Measurements from ENCODE around the gene CXCL13. TPM values are rescaled to one million over a fixed set of nuclear protein-coding genes. Genes with fewer than 3 reads are reported as not detected.
A peak's percentile ranks its signal among the peaks of the same experiment; 100 is the strongest.
"Not testable (repeated sequence)": the region's sequence is repeated elsewhere in the genome, so short reads cannot be mapped to it uniquely, and the experiment has no call there.

Gene CXCL13
- polyA plus RNA-seq, 6 donors from 2014 or later: not detected

DNA sequence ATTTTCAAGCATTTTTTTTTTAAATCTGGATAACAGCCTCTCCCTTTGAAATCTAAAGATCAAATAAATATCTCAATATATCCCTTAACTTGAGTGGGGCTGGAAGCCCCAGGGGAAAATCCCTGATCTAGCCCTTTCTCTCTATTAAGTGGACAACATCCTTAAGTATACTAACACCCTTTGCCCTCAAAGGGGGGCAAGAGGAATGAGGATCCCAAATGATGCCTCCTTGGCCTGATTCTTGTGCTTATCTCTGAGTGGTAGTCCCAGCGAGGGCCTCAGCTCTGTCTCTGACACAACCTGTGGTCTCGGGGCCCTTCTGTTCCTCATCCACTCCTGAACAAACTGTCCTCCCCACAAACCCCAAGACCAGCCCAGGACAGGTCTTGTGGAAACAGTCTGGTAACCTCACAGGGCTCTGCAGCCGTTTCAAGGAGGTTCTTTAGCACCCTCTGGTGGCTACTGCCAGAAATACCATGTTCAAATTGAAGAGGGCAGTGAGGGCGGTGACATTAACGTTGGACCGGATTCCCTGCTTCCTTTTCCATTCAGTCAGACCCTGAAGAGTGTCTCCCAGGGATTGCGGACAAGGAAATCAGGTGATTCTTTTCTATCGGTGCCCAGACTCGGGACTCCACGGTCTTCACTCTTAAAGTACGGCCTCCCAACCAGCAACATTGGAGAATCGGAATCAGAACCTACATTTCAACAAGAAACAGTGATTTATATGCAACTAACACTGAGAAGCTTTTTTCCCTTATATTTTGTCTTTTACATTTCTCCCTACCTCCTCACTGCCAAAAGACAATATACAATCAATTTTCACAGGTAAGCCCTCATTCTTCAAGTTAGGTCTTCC, 13.0 kb downstream of the CXCL13 start:
- H3K4me1 Mint-ChIP-seq: peaks cover 5 to 8% (median 8%) of the 10 kb centered on the region in 3 donors
- H3K4me3 Mint-ChIP-seq: peak overlapping the region in 1 of 8 donors; percentile 17
- DNase-seq (peak; percentile 35), ATAC-seq (ENCODE audit: low read depth in 2 of 2) (peak; percentile 53 to 63)
- no peak overlapping the region for H3K27ac Mint-ChIP-seq
- peaks cover 5 to 14% (median 12%) of the 10 kb centered on the region in 3 donors for H3K27me3 Mint-ChIP-seq
- H3K36me3 Mint-ChIP-seq: no peaks in the 10 kb centered on the region
- H3K9me3 Mint-ChIP-seq: no peaks in the 10 kb centered on the region

DNA sequence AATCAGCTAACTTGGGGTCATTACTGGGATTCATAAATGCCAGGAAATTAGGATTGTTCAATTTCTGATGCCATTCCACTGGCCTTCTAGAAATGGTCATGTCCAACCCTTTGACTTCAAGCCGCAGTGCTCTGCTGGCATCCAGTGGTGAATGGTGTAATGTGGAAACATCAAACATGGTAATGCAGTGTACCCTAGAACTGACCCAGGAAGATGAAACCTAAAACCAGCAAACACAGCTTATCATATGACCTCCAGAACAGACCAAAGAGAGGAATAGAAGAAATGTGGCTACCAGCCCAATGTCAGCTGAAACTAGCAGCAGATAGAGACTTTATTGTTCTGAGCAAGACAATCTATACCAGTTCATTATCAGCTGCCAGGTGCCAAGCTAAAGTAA, 13.8 kb downstream of the CXCL13 start:
- DNase-seq (no peak), ATAC-seq (ENCODE audit: low read depth in 2 of 2) (no peak)
- Mint-ChIP-seq H3K36me3 (no peaks in the 10 kb centered on the region), H3K4me3 (no peak overlapping the region), H3K4me1 (peaks cover 5 to 8% (median 8%) of the 10 kb centered on the region in 3 donors), H3K27me3 (peaks cover 5 to 14% (median 12%) of the 10 kb centered on the region in 3 donors), H3K9me3 (no peaks in the 10 kb centered on the region), H3K27ac (no peak overlapping the region)

DNA sequence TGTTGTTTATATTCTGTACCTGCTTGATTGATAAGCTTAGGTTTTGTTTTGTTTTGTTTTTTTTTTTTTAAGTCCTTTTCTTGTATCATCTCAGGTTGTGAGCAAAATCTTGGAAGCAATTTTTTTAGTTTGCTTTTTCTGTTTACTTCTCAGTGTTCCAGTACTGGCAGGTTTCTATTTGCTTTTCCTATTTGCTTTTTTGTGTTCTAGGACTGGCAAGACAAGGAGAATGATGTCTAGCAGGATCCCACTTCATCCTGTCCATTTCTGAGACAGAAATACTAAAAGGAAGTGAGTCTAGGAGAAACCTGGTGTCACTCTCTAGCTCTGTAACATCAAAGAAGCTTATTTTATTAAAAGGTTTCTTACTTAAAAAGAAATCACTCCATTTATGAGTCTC, 15.6 kb downstream of the CXCL13 start:
- Mint-ChIP-seq H3K27me3 (peaks cover 5 to 14% (median 12%) of the 10 kb centered on the region in 3 donors), H3K27ac (no peak overlapping the region), H3K36me3 (no peaks in the 10 kb centered on the region), H3K4me3 (no peak overlapping the region), H3K4me1 (peaks cover 5 to 8% (median 8%) of the 10 kb centered on the region in 3 donors), H3K9me3 (no peaks in the 10 kb centered on the region)
- ATAC-seq (ENCODE audit: low read depth in 2 of 2): no peak
- no peak for DNase-seq

DNA sequence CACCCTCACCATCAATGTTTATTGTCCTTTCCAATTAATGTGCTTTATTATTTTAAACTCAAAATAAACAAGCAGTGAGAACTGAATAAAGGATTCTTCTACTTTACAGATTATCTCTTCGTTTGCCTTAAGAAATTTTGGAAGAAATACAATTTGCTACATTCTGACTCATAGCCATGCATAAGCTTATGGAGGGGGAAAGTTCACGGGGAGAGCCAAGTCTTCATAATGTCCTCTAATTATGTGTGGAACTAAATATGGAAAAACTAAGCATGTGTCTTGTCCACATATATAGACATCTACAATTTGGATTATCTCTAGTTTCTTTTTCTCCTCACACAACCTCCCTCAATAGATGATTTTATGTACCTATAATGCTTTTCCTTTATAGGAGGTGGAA, 17.5 kb downstream of the CXCL13 start:
- H3K4me1 Mint-ChIP-seq: peaks cover 5 to 8% (median 8%) of the 10 kb centered on the region in 3 donors
- DNase-seq (no peak), ATAC-seq (ENCODE audit: low read depth in 2 of 2) (no peak)
- H3K27me3 Mint-ChIP-seq: peaks cover 5 to 14% (median 12%) of the 10 kb centered on the region in 3 donors
- no peak overlapping the region for H3K4me3 Mint-ChIP-seq
- H3K27ac Mint-ChIP-seq: peak overlapping the region in 1 of 6 donors; percentile 62
- no peaks in the 10 kb centered on the region for H3K36me3 Mint-ChIP-seq
- H3K9me3 Mint-ChIP-seq: no peaks in the 10 kb centered on the region

DNA sequence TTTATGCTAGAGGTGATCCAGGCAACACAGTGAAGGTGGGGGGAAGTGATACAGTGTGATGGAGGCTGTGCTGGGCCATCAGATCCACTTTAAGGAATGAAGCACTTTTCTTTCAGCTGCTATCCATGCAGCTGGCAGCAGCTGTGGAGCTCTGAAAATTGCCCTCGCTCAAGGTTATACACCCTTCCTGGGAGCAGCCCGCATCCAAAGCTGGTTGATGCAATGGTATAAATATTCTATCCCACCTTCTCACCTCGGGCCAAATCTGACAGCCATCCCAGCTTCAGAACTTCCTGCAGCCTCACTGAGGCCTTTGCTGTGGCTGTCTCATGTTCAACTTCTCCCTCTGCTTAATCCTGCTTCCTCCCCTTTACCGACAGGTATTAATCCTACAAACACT, 18.6 kb downstream of the CXCL13 start:
- H3K4me1 Mint-ChIP-seq: peaks cover 0 to 5% (median 0%) of the 10 kb centered on the region in 3 donors
- no peak overlapping the region for H3K4me3 Mint-ChIP-seq
- no peaks in the 10 kb centered on the region for H3K36me3 Mint-ChIP-seq
- H3K9me3 Mint-ChIP-seq: no peaks in the 10 kb centered on the region
- DNase-seq (no peak), ATAC-seq (ENCODE audit: low read depth in 2 of 2) (no peak)
- no peak overlapping the region for H3K27ac Mint-ChIP-seq
- H3K27me3 Mint-ChIP-seq: peaks cover 0 to 7% (median 2%) of the 10 kb centered on the region in 3 donors

DNA sequence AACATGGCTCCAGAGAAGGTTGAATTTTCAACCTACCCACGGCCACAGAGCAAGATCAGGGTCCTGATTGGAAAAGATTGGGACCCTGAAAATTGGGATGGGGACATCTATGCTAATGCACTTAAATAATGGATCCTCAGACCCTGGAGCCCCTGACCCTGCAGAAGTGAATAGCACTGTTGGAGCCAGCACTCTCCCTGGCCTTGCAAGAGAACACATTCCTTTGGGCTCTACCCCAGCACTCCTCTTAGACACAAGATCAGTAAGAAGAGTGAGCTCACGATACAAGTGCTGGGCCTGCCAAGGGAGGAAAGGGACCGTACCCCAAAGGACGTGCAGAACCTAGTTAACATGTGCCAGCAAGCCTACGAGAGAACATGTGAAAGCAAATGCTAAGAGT, 19.9 kb downstream of the CXCL13 start:
- no peaks in the 10 kb centered on the region for H3K9me3 Mint-ChIP-seq
- no peak for DNase-seq
- no peaks in the 10 kb centered on the region for H3K27me3 Mint-ChIP-seq
- H3K4me1 Mint-ChIP-seq: peaks cover 3 to 9% (median 5%) of the 10 kb centered on the region in 3 donors
- no peaks in the 10 kb centered on the region for H3K36me3 Mint-ChIP-seq
- H3K27ac Mint-ChIP-seq: no peak overlapping the region
- no peak for ATAC-seq (ENCODE audit: low read depth in 2 of 2)
- no peak overlapping the region for H3K4me3 Mint-ChIP-seq

DNA sequence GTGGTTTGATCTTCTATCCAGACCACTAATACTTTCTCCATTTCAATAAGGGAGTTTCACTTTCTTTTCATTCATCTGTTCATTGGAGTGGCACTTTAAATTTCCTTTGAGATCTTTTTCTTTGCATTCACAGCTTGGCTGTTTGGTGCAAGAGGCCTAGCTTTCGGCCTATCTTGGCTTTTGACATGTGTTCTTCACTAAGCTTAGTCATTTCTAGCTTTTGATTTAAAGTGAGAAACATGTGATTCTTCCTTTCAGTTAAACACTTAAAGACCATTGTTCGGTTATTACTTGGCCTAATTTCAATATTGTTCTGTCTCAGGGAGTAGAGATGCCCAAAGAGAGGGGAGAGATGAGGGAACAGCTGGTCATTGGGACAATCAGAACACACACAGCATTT, 24.3 kb downstream of the CXCL13 start:
- peaks cover 3 to 9% (median 5%) of the 10 kb centered on the region in 3 donors for H3K4me1 Mint-ChIP-seq
- peaks cover 0 to under 1% (median 0%) of the 10 kb centered on the region in 7 donors for H3K9me3 Mint-ChIP-seq
- peak overlapping the region in 1 of 6 donors; percentile 12 for H3K27ac Mint-ChIP-seq
- no peaks in the 10 kb centered on the region for H3K36me3 Mint-ChIP-seq
- ATAC-seq (ENCODE audit: low read depth in 2 of 2) (no peak), DNase-seq (no peak)
- H3K4me3 Mint-ChIP-seq: no peak overlapping the region
- H3K27me3 Mint-ChIP-seq: no peaks in the 10 kb centered on the region

DNA sequence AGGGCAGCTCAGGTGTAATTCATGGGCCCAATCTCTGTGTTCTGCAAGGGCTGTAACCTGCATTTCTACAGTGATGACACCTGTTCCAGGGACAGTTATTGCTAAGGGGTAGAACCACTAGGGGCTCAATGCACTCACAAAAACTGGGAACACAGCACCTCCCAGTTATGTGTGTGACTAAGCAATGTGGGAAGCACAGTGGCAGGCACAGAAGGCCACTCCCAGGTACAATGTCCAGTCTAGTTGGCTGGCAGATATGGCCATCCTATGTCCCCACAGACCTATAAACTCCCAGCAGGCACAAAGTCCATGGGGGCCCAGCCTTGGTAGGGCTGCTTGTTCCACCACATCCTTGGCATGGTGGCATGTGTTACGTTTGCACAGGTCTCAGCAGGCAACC, 25.7 kb downstream of the CXCL13 start:
- H3K36me3 Mint-ChIP-seq: no peaks in the 10 kb centered on the region
- H3K27me3 Mint-ChIP-seq: no peaks in the 10 kb centered on the region
- H3K4me3 Mint-ChIP-seq: no peak overlapping the region
- DNase-seq (no peak), ATAC-seq (ENCODE audit: low read depth in 2 of 2) (no peak)
- H3K27ac Mint-ChIP-seq: no peak overlapping the region
- H3K9me3 Mint-ChIP-seq: peaks cover 0 to 7% (median 0%) of the 10 kb centered on the region in 7 donors
- H3K4me1 Mint-ChIP-seq: peaks cover 3 to 9% (median 5%) of the 10 kb centered on the region in 3 donors

DNA sequence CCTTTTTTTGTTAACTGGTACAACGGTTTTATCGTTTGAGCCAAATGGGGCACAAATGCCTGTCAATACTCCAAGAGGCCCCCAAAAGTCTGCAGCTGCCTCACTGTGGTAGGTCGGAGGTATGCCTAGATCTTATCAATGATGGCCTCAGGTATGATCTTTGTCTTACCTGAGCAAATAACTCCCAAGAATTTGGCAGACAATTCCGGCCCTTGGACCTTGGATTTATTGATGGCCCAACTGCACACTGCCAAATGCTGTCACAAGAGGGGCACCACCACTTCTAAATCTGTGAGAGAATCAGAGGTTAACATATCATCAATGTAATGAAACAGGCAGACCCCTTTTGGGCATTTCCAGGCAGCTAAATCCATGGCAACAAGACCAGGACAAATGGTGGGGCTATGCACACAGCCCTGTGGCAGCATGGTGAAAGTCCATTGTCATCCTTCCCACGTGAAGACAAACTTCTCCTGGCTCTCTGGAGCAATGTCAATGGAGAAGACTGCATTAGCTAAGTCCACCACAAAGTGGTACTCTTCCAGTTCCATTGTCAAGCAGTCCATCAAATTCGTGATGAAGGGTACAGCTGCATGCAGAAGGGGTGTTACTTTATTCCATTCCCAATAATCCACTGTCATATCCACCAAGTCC, 28.6 kb downstream of the CXCL13 start:
- Mint-ChIP-seq H3K9me3 (peaks cover 2 to 30% (median 8%) of the 10 kb centered on the region in 7 donors), H3K27me3 (peaks cover 0 to 6% (median 0%) of the 10 kb centered on the region in 3 donors), H3K27ac (no peak overlapping the region), H3K4me3 (no peak overlapping the region), H3K4me1 (peaks cover 3 to 5% (median 5%) of the 10 kb centered on the region in 3 donors), H3K36me3 (peaks cover 0 to 7% of the 10 kb centered on the region in 2 donors)
- no peak for ATAC-seq (ENCODE audit: low read depth in 2 of 2)
- no peak for DNase-seq

DNA sequence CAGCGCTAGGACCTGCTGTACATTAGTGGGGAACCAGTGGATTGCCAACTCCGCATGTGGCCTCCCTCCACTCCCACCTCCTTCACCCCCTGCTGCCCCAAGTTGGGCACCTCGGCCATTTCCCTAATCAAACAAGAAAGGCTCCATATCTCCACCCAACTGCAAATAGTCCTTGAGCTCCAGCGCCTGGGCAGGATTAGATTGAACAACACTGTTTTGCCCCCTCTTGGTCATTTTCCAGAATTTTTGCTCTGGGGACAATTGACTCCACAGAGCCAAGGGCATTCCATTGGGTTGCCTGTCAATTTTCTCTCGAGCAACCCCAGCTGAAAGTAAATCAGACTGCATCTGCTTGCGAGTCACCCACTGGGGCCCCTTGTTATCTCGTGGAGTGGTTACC, 29.6 kb downstream of the CXCL13 start:
- no peak for ATAC-seq (ENCODE audit: low read depth in 2 of 2)
- Mint-ChIP-seq H3K9me3 (peaks cover 2 to 30% (median 8%) of the 10 kb centered on the region in 7 donors), H3K27ac (no peak overlapping the region), H3K27me3 (peaks cover 0 to 6% (median 0%) of the 10 kb centered on the region in 3 donors), H3K4me3 (no peak overlapping the region), H3K4me1 (no peaks in the 10 kb centered on the region), H3K36me3 (peaks cover 0 to 7% of the 10 kb centered on the region in 2 donors)
- DNase-seq: no peak

DNA sequence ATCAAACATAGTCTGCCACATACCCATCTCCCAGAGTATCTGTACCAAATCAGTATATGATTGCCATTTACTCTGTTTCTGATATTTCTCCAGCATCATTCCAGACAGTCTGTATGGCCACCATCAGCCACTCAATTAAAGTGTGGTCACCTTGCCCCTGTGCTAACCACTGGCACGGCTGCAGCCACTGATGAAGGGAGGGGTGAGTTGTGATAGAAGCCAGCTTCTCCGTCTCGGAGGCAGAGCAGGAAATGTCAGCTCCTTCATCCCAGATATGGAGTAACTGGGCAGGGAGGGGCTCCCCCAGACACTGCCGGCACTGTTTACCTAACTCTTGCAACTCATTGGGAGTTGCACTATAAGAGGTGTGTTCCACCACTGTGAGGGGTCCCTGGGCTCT, 30.3 kb downstream of the CXCL13 start:
- DNase-seq (no peak), ATAC-seq (ENCODE audit: low read depth in 2 of 2) (no peak)
- H3K36me3 Mint-ChIP-seq: peaks cover 0 to 7% of the 10 kb centered on the region in 2 donors
- H3K27ac Mint-ChIP-seq: no peak overlapping the region
- H3K4me3 Mint-ChIP-seq: no peak overlapping the region
- peaks cover 0 to 6% (median 0%) of the 10 kb centered on the region in 3 donors for H3K27me3 Mint-ChIP-seq
- peaks cover 2 to 30% (median 8%) of the 10 kb centered on the region in 7 donors for H3K9me3 Mint-ChIP-seq
- H3K4me1 Mint-ChIP-seq: no peaks in the 10 kb centered on the region

DNA sequence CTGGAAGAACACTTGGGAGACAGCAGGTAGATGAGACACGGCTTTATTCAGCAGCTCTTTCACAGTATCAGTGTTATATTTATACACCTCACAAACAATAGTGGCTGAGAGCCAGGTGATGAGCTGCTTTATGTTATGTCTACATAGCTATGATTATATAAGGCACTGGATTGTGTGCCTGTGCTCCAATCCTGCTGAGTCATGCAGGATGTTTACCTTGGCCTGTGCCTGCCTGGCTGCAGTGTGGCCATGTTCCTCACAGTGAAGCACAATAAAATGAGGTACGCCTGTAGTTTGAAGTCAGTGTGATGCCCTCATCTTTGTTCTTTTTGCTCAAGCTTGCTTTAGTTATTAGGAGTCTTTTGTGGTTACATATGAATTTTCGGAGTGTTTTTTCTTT, 31.3 kb downstream of the CXCL13 start:
- Mint-ChIP-seq H3K4me1 (no peaks in the 10 kb centered on the region), H3K9me3 (peaks cover 2 to 32% (median 8%) of the 10 kb centered on the region in 7 donors), H3K27me3 (peaks cover 0 to 9% (median 3%) of the 10 kb centered on the region in 3 donors), H3K36me3 (peaks cover 0 to 7% of the 10 kb centered on the region in 2 donors), H3K4me3 (no peak overlapping the region), H3K27ac (no peak overlapping the region)
- DNase-seq: no peak
- ATAC-seq (ENCODE audit: low read depth in 2 of 2): no peak

DNA sequence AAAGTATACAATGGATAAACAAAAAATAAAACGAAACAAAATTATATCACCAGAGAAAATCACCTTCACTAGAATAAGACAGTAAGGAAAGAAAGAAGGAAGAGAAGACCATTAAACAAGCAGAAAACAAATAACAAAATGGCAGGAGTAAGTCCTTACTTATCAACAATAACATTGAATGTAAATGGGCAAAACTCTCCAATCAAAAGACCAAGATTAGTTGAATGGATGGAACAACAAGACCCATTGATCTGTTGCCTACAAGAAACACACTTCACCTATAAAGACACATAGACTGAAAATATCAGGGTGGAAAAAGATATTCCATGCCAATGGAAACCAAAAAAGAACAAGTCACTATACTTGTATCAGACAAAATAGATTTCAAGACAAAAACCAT, 38.4 kb downstream of the CXCL13 start:
- H3K9me3 Mint-ChIP-seq: peaks cover 16 to 55% (median 33%) of the 10 kb centered on the region in 7 donors
- ATAC-seq (ENCODE audit: low read depth in 2 of 2); DNase-seq; H3K4me3 Mint-ChIP-seq; H3K4me1 Mint-ChIP-seq: not testable (repeated sequence)
- peak overlapping the region in 1 of 6 donors; percentile 59 for H3K27ac Mint-ChIP-seq
- H3K36me3 Mint-ChIP-seq: peaks cover 5 to 27% of the 10 kb centered on the region in 2 donors
- H3K27me3 Mint-ChIP-seq: peaks cover 7 to 20% (median 14%) of the 10 kb centered on the region in 3 donors

Measured in naive B cell (primary cell).